ENCODE data around the gene WDR70.
"Not testable (repeated sequence)": the region's sequence is repeated elsewhere in the genome, so short reads cannot be mapped to it uniquely, and the experiment has no call there.

Gene WDR70

DNA sequence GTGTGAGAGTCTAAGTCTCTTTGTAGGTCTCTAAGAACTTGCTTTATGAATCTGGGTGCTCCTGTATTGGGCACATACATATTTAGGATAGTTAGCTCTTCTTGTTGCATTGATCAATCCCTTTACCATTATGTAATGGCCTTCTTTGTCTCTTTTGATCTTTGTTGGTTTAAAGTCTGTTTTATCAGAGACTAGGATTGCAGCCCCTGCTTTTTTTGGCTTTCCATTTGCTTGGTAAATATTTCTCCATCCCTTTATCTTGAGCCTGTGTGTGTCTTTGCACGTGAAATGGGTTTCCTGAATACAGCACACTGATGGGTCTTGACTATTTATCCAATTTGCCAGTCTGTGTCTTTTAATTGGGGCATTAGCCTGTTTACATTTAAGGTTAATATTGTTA, 275.4 kb downstream of the WDR70 start:
- DNase-seq = not testable (repeated sequence)

DNA sequence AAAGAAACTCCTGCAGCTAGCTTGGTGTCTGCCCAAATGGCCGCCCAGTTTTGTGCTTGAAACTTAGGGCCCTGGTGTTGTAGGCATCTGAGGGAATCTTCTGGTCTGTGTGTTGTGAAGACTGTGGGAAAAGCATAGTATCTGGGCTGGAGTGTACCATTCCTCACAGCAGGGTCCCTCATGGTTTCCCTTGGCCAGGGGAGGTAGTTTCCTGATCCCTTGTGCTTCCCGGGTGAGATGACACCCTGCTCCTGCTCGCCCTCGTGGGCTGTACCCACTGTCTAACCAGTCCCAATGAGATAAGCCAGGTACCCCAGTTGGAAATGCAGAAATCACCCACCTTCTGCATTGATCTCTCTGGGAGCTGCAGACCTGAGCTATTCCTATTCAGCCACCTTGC, 277.9 kb downstream of the WDR70 start:
- DNase-seq = no peak

DNA sequence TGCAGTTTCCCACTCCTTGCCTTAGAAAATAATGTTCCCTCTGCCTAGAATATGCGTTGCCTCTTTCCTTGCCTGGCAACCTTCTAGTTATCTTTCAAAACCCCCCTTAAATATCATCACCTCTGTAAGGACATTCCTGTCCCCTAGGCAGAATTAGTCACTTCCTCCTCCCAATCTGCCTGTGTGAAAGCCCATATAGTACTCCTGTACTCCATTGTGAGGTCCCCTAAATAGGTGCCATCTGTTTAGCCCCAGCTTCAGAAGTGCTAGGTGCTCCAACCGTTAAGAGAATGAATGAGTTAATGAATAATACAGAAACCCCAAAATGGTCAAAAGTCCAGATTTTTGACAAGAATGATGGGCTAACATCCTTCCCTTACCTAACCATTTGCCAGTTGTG, 279.3 kb downstream of the WDR70 start:
- DNase-seq = no peak

DNA sequence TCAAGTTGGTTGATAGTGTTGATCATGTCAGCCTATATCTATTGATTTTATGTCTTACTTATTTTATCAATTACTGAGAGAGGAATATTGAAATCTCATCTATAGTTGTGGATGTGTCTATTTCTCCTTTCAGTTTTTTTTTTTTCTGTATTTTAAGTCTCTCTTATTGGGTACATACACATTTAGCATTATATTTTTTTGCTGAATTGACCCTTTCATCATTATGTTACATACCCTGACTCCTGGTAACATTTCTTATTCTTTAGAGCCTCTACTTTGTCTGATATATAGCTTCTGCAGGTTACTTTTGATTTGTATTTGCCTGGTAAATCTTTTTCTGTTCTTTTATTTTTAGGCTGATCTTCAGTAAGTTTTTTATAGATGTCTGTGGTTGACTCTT, 281.2 kb downstream of the WDR70 start:
- DNase-seq = no peak

DNA sequence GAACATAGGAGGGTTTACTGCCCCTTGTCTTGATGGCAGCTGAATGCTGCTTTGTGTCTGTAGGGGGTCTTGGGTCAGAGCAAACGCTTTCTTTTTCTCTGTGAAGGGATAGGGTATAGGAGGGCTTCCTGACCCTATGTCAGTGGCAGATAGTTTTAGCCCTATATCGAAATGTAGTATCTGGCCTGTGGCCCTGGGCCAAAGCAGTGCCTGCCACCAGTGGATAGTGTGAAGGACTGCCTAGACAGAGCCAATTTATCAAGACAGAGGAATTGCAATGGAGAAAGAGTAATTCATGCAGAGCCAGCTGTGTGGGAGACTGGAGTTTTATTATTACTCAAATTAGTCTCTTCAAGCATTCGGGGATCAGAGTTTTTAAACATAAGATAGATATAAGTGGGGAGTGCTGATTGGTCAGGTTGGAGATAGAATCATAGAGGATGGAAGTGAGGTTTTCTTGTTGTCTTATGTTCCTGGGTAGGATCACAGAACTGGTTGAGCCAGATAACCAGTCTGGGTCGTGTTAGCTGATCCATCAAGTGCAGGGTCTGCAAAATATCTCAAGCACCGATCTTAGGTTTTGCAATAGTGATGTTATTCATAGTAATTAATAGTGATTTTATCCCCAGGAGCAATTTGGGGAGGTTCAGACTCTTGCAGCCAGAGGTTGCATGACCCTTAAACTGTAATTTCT, 282.3 kb downstream of the WDR70 start:
- no peak for DNase-seq

DNA sequence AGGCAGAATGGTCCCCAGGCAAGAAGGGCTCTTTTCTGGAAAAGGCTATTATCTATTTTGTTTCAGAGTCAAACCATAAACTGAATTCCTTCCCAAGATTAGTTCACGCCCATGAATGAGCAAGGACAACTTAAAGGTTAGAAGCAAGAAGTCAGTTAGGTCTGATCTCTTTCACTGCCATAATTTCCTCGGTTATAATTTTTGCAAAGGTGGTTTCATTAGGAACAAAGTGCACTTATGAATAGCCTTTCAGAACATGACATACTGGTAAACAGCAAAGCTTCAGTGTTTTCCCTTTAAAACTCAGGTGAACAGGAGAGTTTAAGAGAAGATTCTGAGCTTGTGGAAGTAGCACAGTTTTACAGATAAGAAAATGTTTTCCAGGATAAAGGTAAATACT, 282.8 kb downstream of the WDR70 start:
- DNase-seq = no peak

DNA sequence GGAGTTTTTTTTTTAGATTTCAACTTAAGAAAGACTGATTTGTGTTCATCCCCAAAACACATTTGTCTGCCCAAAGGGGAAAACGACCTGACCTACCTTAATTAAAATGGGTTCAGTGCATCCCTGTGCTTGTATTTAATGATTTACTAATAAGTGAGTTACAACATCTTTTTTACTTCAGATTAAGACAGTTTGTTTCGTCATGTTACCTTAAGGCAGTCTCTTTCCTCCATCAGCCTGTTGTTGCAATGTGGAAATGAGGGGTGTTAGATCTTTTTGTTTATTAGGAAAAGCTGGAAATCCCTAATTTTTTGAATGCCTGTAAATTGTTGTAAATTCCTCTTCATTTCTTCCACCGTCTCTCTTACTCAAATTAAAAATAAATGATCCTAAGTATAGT, 283.2 kb downstream of the WDR70 start:
- no peak for DNase-seq

DNA sequence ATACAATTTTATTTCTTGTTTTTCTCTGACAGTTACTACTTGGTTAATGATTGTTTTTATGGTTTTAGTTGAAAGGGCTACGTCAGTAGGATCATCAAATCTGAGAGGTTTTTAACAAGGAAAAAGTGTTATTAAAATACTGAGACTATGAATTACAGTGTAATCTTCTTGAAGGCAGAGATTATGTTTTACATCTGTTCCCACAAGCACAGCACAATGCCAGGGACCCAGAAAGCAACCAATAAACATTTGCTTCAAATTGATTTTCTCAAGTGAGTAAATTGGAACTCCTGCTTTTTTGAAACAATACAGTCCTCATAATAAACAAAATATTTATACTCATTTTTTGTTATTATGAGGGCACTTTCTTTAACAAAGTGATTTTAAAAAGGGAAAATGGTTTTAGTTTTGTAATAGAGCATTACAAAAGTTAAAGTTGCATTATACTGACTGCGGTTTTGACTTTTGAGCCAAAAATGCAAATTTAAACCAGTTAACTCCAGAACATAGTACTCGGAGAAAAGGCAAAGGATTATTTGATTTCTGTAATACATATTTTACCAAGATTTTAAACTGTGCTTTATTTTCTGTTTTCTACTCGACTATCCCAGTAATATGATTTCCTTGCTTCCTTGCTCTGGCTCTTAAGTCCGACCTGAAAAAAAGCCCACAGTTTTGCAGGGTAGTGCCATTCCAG, 283.8 kb downstream of the WDR70 start:
- DNase-seq = no peak

DNA sequence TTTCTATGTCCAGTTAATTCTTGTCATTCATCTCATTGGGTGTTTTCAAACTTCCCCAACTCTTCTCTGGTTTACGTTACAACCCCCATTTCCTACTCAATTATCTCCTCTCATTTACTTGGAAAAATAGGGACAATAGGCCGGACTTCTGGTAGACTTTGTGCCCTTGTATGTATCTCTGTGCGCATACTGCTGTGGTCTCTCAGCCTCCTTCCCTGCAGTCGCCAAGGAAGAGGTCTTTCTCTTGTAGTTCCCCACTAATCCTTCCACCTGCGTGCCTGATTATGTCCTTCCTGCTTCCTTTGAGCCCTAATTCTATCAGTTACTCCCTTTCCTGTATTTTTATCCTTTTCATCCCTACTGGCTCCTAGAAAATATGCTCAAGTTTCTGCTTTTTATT, 284.4 kb downstream of the WDR70 start:
- DNase-seq = no peak

DNA sequence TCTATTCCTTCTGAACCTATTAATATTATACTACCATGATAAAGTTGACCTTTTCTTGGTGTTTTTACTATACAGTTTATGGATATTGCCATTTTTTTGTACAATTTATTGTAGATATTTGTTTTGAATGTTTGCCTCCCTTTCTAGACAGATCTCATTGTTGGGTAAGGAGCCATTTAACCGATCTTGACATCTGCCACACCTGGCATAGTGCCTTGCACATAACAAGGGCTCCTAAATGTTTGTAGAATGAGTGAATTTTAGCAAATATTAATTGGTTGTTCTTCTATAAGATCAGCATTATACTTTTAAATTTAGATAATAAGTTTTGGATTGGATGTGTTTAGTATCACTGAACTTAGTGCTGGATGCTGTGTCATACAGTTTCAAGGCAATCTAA, 285.4 kb downstream of the WDR70 start:
- no peak for DNase-seq

DNA sequence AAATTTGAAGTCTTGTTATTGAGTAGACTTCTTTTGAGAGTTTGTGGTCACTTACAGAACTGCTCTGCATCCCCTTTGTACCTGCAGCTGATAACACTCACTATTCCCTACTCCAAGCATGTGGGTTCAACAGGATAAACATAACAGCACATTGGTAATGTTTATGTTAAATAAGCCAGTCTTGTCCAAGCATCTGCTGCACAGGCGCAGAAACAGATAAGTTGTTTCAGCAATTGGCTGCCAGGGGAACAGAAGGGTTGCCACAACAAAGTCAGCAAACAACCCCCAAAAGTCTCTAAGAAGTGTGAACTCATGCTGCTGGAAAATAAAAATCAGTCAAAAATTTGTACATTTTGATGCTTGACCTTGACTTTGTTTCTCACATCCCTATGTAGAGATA, 286.2 kb downstream of the WDR70 start:
- no peak for DNase-seq

DNA sequence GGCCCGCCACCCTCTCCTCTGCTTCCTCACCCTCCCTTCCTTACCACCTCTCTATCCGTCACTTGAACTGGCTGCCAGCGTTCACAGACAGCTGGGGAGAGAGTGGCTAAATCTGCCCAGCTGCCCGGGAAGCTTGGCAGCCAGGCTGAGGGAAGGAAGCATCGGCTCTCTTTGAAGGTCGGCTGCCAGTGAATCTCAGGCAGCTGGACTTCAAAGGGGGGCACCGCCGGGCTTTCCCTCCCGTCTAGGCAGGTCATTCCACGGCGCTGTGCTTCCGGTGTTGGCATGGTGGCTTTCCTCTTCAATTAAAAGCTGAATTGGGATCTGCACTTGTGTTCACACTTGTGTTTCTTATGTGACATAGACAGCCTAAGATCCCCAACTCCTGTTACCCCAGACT, 286.8 kb downstream of the WDR70 start:
- DNase-seq = no peak

DNA sequence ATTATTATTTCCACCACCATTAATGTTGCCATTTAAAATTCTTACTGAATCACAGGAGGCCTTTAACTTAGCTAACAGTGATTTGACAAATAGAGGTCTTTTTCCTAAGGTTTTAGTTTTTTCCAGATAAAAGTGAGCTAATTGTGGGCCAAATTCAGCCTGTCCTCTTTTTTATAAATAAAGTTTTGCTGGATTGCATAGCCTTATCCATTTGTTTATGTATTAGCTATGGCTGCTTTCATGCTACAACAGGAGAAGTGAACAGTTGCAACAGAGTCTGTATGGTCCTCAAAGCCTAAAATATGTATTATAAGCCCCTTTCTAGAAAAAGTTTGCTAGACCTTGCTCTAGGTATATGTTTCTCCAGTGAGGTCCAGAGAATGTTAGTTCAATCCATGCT, 288.3 kb downstream of the WDR70 start:
- no peak for DNase-seq

DNA sequence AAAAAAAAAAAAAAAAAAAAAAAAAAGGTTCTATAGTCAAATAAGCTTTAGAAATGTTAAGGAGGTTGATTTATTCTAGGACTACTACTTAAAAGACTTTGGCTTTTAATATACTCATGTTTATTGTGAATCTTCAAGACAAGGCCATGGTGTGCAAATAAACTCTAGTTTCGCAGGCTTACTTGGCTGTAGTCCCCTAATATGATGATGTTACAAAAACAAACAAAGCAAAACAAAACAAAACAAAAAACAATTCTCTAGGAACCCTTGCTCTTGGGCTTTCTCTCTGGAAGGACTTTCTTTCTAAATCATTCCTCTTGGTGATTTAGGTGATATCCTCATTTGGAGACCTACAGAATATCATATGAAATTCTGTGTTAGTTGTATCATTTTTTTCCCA, 288.7 kb downstream of the WDR70 start:
- no peak for DNase-seq

DNA sequence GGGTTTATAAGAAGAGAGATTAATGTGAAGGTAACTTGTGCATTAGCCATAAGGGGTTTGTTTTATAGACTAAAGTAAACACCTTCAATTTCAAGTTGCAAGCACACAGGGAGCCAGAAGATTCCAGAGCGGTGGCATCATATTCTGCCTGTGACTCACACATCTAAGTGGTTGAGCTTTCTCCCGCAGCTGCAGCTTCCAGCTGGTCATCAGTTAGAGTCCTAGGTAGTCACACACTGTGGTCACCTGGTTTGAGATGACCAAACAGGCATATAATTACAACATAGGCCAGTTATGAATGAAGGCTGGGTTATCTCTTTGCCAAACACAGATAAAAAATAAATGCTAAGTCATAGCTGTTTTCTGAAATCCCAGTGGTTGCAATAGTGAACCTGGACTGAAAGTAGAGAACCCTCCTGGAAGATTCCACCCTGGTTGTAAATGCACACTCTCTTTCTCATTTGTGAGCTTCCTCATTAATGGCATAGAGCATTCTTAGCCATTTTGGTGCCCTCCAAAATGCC, 289.5 kb downstream of the WDR70 start:
- DNase-seq = no peak

DNA sequence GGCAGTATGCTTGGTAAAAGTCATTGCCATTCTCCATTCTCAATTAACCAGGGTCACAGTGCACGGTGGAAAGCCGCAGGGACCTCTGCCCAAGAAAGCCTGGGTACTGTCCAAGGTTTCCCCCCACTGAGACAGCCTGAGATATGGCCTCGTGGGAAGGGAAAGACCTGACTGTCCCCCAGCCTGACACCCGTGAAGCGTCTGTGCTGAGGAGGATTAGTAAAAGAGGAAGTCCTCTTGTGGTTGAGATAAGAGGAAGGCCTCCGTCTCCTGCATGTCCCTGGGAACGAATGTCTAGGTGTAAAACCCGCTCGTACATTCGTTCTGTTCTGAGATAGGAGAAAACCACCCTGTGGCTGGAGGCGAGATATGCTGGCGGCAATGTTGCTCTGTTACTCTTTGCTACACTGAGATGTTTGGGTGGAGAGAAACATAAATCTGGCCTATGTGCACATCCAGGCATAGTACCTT, 293.0 kb downstream of the WDR70 start:
- DNase-seq = peak; percentile 5

DNA sequence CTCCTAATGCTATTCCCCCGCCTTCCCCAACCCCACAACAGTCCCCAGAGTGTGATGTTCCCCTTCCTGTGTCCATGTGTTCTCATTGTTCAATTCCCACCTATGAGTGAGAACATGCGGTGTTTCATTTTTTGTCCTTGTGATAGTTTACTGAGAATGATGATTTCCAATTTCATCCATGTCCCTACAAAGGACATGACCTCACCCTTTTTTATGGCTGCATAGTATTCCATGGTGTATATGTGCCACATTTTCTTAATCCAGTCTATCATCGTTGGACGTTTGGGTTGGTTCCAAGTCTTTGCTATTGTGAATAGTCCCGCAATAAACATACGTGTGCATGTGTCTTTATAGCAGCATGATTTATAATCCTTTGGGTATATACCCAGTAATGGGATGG, 295.2 kb downstream of the WDR70 start:
- DNase-seq = not testable (repeated sequence)

DNA sequence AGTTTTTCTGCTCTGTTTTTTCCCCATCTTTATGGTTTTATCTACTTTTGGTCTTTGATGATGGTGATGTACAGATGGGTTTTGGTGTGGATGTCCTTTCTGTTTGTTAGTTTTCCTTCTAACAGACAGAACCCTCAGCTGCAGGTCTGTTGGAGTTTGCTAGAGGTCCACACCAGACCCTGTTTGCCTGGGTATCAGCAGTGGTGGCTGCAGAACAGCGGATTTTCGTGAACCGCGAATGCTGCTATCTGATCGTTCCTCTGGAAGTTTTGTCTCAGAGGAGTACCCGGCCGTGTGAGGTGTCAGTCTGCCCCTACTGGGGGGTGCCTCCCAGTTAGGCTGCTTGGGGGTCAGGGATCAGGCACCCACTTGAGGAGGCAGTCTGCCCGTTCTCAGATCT, 300.2 kb downstream of the WDR70 start:
- DNase-seq = not testable (repeated sequence)

DNA sequence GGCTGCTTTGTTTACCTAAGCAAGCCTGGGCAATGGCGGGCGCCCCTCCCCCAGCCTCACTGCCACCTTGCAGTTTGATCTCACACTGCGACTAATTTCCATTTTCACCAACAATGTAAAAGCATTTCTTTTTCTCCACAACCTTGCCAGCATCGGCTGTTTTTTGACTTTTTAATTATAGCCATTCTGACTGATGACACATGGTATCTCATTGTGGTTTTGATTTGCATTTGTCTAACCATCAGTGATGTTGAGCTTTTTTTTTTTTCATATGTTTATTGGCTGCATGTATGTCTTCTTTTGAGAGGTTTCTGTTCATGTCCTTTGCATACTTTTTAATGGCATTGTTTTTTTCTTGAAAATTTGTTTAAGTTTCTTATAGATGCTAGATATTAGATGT, 300.8 kb downstream of the WDR70 start:
- DNase-seq = not testable (repeated sequence)

DNA sequence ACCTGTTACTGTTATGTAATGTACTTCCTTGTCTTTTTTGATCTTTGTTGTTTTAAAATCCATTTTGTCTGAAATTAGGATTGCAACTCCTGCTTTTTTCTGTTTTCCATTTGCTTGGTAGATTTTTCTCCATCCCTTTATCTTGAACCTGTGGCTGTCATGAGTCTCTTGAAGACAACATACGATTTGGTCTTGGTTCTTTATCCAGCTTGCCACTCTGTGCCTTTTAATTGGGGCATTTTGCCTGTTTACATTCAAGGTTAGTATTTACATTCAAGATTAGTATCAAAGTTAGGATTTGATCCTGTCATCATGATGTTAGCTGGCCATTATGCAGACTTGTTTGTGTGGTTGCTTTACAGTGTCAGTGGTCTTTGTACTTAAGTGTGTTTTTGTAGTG, 304.0 kb downstream of the WDR70 start:
- no peak for DNase-seq

DNA sequence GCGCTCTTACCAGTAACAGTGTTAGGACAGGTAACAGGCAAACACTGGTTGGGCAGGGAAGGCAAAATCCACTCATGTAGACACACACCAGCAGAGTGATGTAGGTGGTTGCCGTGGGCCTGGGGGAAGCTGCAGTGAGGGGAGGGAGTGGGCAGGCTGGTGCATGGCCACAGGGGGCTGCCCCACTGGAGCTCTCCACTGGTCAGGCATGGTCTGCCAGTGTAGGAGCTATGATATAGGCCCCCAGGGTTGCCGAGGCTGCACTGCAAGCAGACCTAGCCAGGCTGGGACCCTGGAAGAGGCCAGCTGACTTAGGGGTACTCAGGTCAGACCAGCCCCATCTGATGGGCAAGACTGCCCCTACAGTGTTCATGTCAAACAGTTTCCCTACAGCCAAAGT, 306.1 kb downstream of the WDR70 start:
- DNase-seq = no peak

DNA sequence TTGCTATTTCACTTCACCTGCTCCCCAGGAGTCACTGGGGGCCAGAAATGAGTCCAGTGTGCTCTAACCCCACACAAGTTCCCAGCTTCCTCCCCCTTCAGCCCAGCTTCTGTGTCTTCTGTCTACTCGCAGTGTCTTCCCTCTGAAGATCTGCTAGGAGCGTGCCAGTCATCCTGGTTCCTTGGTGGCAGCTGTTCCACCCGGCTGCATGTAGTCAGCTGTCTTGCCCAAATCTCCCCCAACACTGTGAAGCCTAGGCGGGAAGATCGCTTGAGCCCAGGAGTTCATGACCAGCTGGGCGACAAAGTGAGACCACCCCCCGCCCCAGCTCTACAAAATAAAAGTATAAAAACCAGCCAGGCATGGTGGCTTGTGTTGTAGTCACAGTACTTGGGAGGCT, 306.7 kb downstream of the WDR70 start:
- DNase-seq = no peak

DNA sequence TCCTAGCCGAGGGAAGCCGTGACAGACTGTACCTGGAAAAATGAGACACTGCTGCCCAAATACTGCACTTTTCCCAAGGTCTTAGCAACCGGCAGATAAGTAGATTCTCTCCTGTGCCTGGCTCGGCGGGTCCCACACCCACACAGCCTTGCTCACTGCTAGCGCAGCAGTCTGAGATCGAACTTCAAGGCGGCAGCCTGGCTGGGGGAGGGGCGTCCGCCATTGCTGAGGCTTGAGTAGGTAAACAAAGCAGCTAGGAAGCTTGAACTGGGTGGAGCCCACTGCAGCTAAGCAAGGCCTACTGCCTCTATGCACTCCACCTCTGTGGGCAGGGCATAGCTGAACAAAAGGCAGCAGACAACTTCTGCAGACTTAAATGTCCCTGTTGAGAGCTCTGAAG, 309.8 kb downstream of the WDR70 start:
- not testable (repeated sequence) for DNase-seq

DNA sequence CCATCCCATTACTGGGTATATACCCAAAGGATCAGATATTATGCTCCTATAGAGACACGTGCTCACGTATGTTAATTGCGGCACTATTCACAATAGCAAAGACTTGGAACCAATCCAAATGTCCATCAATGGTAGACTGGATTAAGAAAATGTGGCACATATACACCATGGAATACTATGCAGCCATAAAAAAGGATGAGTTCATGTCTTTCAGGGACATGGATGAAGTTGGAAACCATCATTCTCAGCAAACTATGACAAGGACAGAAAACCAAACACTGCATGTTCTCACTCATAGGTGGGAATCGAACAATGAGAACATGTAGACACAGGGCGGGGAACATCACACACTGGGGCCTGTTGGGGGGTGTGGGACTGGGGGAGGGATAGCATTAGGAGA, 315.2 kb downstream of the WDR70 start:
- DNase-seq = not testable (repeated sequence)

DNA sequence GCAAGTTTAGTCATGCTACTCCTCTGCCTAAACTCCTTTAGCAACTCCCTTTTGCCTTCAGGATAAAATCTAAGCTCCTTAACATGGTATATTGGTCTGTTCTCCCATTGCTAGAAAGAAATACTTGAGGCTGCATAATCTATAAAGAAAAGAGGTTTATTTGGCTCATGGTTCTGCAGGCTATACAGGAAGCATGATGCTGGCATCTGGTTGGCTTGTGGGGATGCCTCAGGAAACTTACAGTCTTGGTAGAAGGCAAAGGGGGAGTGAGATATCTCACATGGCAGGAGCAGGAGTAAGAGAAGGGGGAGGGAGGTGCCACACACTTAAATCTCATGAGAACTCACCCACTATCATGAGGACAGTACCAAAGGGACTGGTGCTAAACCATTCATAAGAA, 315.7 kb downstream of the WDR70 start:
- no peak for DNase-seq

Measured in CD4-positive, alpha-beta T cell treated with Interleukin-4 for 4 hours (primary cell).